Measurements from ENCODE around the gene FUT2. TPM values are rescaled to one million over a fixed set of nuclear protein-coding genes. Genes with fewer than 3 reads are reported as not detected.
A peak's percentile ranks its signal among the peaks of the same experiment; 100 is the strongest.

The FUT2 gene
- total and polyA plus RNA-seq, 2 of the 13 experiments (the other 11 are each of a cell fraction or from before 2014, with no cell fraction given), result 0.07 TPM; not detected in 1

- TF ChIP-seq PHF8 (CRISPR knock-in tag; IDR thresholded peaks at IDR 0.05) (peak; percentile 68), MAF1 (CRISPR knock-in tag; IDR thresholded peaks at IDR 0.05; ENCODE audit: borderline replicate concordance) (no peak), IRF2 (CRISPR knock-in tag; IDR thresholded peaks at IDR 0.05) (peak; percentile 22; the same call in 1 of the 2 replicates), HOXA5 (CRISPR knock-in tag; IDR thresholded peaks at IDR 0.05) (0 out of 2 replicates have a peak, but pooled peaks have one; percentile 15), SKI (IDR thresholded peaks at IDR 0.05; ENCODE audit: partially characterized antibody) (peak; percentile 17), CEBPG (CRISPR knock-in tag; IDR thresholded peaks at IDR 0.05) (no peak), ZHX2 (IDR thresholded peaks at IDR 0.05; ENCODE audit: low read depth) (peak; percentile 9; the same call in 1 of the 2 replicates), ZHX2 (CRISPR knock-in tag; IDR thresholded peaks at IDR 0.05; ENCODE audit: borderline replicate concordance) (no peak), SIX1 (CRISPR knock-in tag; IDR thresholded peaks at IDR 0.05; ENCODE audit: borderline replicate concordance) (no peak), CSRNP2 (CRISPR knock-in tag; conservative IDR thresholded peaks at IDR 0.05; ENCODE audit: low read depth) (no peak), GABPA (IDR thresholded peaks at IDR 0.05; ENCODE audit: low read depth, low read length) (no peak), GABPA (CRISPR knock-in tag; IDR thresholded peaks at IDR 0.05; ENCODE audit: low read depth) (peak; percentile 45), ZFY (CRISPR knock-in tag; IDR thresholded peaks at IDR 0.05) (peak; percentile 61; the same call in 1 of the 2 replicates), ZBTB21 (CRISPR knock-in tag; IDR thresholded peaks at IDR 0.05) (no peak), KLF12 (CRISPR knock-in tag; IDR thresholded peaks at IDR 0.05; ENCODE audit: borderline replicate concordance) (peak; percentile 59; the same call in 1 of the 2 replicates), TAF1 (CRISPR knock-in tag; IDR thresholded peaks at IDR 0.05) (peak; percentile 58; the same call in 1 of the 2 replicates), SP2 (CRISPR knock-in tag; IDR thresholded peaks at IDR 0.05) (peak; percentile 88), ZNF761 (CRISPR knock-in tag; conservative IDR thresholded peaks at IDR 0.05) (peak; percentile 67; the same call in 1 of the 2 replicates), HBP1 (CRISPR knock-in tag; IDR thresholded peaks at IDR 0.05; ENCODE audit: low read depth) (0 out of 2 replicates have a peak, but pooled peaks have one; percentile 6), MXD4 (CRISPR knock-in tag; IDR thresholded peaks at IDR 0.05) (peak; percentile 48; the same call in 1 of the 2 replicates)
These were observed 18.3 kb downstream of the FUT2 start (continued) for GRCh38 chr19:48713864-48714755.
